ENCODE data around the gene SRMS.

The SRMS gene

DNA sequence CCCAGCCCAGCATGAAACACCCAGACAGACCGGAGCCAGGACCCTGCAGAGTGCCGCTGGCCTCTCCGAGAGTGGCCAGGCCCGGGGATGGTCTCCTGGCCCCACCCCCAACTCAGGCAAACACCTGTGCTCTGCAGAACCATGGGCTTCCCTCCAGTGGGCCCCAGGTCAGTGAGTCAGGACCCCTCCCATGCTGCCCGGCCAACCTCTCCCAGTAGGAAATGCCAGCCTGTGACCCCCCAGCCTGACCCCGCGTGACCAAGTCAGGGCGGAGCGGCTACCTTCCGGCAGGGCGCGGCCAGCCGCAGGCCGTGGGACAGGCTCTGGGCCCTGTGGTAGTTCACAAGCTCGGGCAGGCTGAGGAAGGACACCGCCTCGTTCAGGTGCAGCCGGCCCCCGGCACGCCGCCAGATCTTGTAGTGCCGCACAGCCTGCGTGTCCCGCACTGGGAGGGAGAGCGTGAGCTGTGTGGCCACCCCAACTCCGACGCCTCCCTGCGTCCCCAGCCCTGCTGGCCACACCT lies 13.6 kb downstream of the SRMS start:
- no peak for DNase-seq (ENCODE audit: low read depth)
- TF ChIP-seq, protein P1, sequence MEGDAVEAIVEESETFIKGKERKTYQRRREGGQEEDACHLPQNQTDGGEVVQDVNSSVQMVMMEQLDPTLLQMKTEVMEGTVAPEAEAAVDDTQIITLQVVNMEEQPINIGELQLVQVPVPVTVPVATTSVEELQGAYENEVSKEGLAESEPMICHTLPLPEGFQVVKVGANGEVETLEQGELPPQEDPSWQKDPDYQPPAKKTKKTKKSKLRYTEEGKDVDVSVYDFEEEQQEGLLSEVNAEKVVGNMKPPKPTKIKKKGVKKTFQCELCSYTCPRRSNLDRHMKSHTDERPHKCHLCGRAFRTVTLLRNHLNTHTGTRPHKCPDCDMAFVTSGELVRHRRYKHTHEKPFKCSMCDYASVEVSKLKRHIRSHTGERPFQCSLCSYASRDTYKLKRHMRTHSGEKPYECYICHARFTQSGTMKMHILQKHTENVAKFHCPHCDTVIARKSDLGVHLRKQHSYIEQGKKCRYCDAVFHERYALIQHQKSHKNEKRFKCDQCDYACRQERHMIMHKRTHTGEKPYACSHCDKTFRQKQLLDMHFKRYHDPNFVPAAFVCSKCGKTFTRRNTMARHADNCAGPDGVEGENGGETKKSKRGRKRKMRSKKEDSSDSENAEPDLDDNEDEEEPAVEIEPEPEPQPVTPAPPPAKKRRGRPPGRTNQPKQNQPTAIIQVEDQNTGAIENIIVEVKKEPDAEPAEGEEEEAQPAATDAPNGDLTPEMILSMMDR (IDR thresholded peaks at IDR 0.05; ENCODE audit: insufficient read depth, low read depth, low read length, missing control alignments): no peak
- no peak overlapping the region for H3K4me3 ChIP-seq (ENCODE audit: low read depth, low read length)

DNA sequence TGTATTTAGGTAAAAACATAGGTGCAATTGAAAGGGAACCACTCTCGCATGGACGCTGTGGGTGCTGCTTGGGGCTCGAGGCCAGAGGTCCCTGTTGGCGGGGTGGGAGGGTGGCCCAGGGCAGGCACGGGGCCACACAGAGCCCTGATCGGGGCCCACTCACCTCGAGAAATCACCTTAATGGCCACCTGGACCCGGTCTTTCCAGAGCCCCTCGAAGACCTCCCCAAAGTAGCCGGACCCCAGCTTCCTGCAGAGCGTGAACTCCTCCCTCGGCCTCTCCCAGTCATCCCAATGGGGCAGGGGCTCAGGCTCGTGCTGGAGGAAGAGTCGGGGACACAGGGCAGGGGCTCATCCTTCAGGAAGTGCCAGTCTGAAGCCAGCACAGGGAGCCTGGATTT lies 14.2 kb downstream of the SRMS start:
- H3K4me3 ChIP-seq (ENCODE audit: low read depth, low read length): no peak overlapping the region
- no peak for DNase-seq (ENCODE audit: low read depth)
- TF ChIP-seq, protein P1 (IDR thresholded peaks at IDR 0.05; ENCODE audit: insufficient read depth, low read depth, low read length, missing control alignments): no peak

DNA sequence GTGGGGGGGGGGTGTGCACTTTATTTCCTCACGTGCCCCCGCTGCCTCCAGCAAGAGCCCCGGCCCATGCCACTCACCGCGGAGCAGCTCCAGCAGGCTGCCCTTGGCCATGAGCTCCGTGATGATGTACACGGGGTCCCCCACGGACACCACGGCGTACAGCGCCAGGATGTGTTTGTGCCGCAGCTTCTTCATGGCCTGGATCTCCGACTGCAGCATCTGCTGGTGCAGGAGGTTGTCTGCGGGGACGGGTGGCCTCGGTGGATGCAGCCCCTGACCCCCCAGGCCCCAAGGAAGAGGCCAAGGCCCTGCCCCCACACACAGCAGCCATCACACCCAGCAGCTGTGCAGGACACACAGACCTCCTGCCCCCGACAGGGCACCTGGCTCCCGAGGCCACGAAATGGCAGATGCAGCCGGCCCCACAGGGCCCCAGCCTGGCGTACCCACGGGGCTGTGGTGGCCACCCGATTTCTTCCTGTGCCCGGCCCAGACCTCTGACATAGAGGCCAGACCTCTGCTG lies 15.0 kb downstream of the SRMS start:
- DNase-seq (ENCODE audit: low read depth): no peak
- TF ChIP-seq, protein P1 (IDR thresholded peaks at IDR 0.05; ENCODE audit: insufficient read depth, low read depth, low read length, missing control alignments): no peak
- H3K4me3 ChIP-seq (ENCODE audit: low read depth, low read length): no peak overlapping the region

DNA sequence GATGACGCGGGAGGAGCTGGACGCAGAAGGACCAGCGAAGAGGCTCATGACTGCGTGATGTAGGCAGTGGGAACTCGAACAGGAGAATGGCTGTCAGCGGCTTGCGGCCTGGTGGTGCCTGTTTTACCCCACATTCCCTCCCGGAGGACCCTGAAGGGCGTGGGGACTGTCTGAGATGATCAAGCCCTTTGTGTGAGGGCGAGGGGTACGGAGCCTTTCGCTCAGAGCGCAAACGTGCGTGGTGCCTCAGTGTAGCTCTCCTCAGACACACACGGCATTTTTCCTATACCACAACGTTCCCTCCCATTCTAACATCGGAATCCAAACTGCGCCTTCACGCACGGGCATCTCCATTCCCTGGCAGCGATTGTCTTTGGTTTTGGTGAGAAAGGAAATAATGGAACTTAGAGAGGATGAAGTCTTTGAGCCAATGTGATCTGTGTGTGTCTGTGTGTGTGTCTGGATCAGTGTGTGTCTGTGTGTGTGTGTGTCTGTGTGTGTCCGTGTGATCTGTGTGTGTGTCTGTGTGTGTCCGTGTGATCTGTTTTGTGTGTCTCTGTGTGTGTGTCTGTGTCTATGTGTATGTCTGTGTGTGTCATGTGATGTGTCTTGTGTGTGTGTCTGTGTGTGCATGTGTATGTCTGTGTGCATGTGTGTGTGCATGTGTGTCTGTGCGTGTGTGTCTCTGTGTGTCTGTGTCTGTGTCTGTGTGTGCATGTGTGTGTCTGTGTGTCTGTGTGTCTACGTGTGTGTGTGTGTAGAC lies 15.7 kb downstream of the SRMS start:
- TF ChIP-seq, protein P1 (IDR thresholded peaks at IDR 0.05; ENCODE audit: insufficient read depth, low read depth, low read length, missing control alignments): no peak

DNA sequence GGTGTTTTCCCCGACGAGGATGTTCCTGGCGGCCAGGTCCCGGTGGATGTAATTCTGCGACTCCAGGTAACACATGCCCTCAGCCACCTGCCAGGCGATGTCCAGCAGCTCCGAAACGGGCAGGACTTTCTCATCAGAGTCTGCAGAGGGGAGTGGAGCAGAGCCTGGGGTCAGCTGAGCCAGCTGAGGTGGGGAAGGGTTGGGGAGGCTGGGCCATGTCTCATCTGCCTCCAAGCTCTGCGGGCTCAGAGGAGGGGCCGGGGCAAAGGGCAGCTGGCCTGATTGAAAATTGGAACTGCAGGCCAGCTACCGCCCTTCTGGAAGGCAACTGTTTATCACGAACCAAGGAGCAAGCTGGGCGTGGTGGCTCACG lies 16.8 kb downstream of the SRMS start:
- TF ChIP-seq, protein P1 (IDR thresholded peaks at IDR 0.05; ENCODE audit: insufficient read depth, low read depth, low read length, missing control alignments): no peak
- DNase-seq (ENCODE audit: low read depth): no peak
- H3K4me3 ChIP-seq (ENCODE audit: low read depth, low read length): no peak overlapping the region

More for the DNA sequence above, 15.7 kb downstream of the SRMS start:
- no peak overlapping the region for H3K4me3 ChIP-seq (ENCODE audit: low read depth, low read length)
- DNase-seq (ENCODE audit: low read depth): no peak

GRCh38 chr20:63529861-63530787 lies 17.4 kb downstream of the SRMS start:
- H3K4me3 ChIP-seq (ENCODE audit: low read depth, low read length): no peak overlapping the region
- TF ChIP-seq, protein P1 (IDR thresholded peaks at IDR 0.05; ENCODE audit: insufficient read depth, low read depth, low read length, missing control alignments): no peak
- DNase-seq (ENCODE audit: low read depth): no peak

Data from GM12865 (cell line).